GM15510 (cell line): ENCODE results near the gene PSPC1.

ENCODE experiments used
- POLR2A ChIP-seq: IDR thresholded peaks from 3 replicates; pipeline ENCODE4 v1.6.1; 2011; ENCODE audit warnings: borderline replicate concordance; ENCODE audit not compliant: insufficient read length; ENCODE audit errors: extremely low read depth

PSPC1 gene

GRCh38 chr13:19769854-19770253 lies 12.9 kb downstream of the PSPC1 start:
- TF ChIP-seq POLR2A, result no peak

GRCh38 chr13:19767966-19768365 lies 14.8 kb downstream of the PSPC1 start:
- no peak for TF ChIP-seq POLR2A

GRCh38 chr13:19766591-19766990 lies 16.2 kb downstream of the PSPC1 start:
- no peak for TF ChIP-seq POLR2A

- TF ChIP-seq POLR2A, result no peak
Observed at GRCh38 chr13:19764237-19764636, 18.5 kb downstream of the PSPC1 start.

- no peak for TF ChIP-seq POLR2A
Observed at GRCh38 chr13:19763618-19764017, 19.1 kb downstream of the PSPC1 start.

GRCh38 chr13:19759669-19760068 lies 23.1 kb downstream of the PSPC1 start:
- TF ChIP-seq POLR2A, result no peak

- no peak for TF ChIP-seq POLR2A
Observed at GRCh38 chr13:19742643-19743042, 40.1 kb downstream of the PSPC1 start.

- no peak for TF ChIP-seq POLR2A
Observed at GRCh38 chr13:19737844-19738557, 44.7 kb downstream of the PSPC1 start.

- TF ChIP-seq POLR2A, result no peak
Observed at GRCh38 chr13:19726611-19727010, 56.1 kb downstream of the PSPC1 start.

GRCh38 chr13:19725320-19725719 lies 57.4 kb downstream of the PSPC1 start:
- no peak for TF ChIP-seq POLR2A

GRCh38 chr13:19720039-19720438 lies 62.7 kb downstream of the PSPC1 start:
- TF ChIP-seq POLR2A, result no peak

GRCh38 chr13:19713186-19713965 lies 69.4 kb downstream of the PSPC1 start:
- TF ChIP-seq POLR2A, result no peak

- TF ChIP-seq POLR2A, result no peak
Observed at GRCh38 chr13:19695829-19696228, 86.9 kb downstream of the PSPC1 start.

GRCh38 chr13:19695428-19695827 lies 87.3 kb downstream of the PSPC1 start:
- no peak for TF ChIP-seq POLR2A

- no peak for TF ChIP-seq POLR2A
Observed at GRCh38 chr13:19685437-19685836, 97.3 kb downstream of the PSPC1 start.

GRCh38 chr13:19685034-19685433 lies 97.7 kb downstream of the PSPC1 start:
- no peak for TF ChIP-seq POLR2A
